ENCODE results near the gene FSTL1.

Gene FSTL1

GRCh38 chr3:120462409-120462959 lies 11.7 kb upstream of the FSTL1 start:
- DNase-seq, result no peak

GRCh38 chr3:120461416-120461815 lies 10.6 kb upstream of the FSTL1 start:
- no peak for DNase-seq

- no peak for DNase-seq
Observed at GRCh38 chr3:120460862-120461261, 10.1 kb upstream of the FSTL1 start.

GRCh38 chr3:120460181-120460790 lies 9.5 kb upstream of the FSTL1 start:
- no peak for DNase-seq

- no peak for DNase-seq
Observed at GRCh38 chr3:120459196-120459595, 8.4 kb upstream of the FSTL1 start.

- no peak for DNase-seq
Observed at GRCh38 chr3:120457827-120458226, 7.0 kb upstream of the FSTL1 start.

GRCh38 chr3:120454076-120454689 lies 3.4 kb upstream of the FSTL1 start:
- no peak for DNase-seq

DNA sequence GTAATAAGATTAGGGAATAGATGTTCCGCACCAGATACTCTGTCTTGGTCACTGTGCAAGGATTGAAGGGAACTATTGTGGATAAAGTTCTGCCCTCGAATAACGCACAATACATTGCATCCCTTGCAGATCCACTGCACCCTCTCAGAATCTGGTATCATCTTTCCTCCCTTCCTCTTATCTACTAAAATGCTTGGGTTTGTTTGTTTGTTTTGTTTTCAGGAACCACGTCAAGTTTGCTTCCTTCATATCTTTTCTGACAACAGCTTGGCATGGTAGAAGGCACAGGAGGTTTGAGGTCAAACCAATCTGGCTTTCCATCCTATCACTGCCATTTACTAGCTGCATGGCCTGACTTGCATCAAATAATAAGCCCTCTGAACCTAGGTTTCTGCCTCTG lies 2.0 kb upstream of the FSTL1 start:
- no peak for DNase-seq

DNA sequence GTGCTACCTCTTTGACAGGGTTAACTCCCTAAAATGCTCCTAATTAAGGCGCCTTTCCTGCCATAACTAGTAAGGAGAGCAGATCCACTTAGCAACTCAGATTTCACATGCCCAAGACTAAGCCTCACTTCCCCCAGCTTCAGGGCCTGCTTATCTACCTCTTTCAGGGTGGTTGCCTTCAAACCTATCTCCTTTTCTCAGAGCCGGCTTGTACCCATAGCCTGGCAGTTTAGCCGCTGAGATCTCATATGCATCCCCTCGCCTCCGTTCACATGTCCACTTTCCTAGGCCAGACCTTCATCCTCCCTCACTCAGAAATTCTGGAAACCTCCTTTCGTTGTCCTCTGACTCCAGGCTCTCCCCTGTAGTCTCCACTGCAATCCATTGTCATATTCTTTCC lies 1.0 kb upstream of the FSTL1 start:
- no peak for DNase-seq

DNA sequence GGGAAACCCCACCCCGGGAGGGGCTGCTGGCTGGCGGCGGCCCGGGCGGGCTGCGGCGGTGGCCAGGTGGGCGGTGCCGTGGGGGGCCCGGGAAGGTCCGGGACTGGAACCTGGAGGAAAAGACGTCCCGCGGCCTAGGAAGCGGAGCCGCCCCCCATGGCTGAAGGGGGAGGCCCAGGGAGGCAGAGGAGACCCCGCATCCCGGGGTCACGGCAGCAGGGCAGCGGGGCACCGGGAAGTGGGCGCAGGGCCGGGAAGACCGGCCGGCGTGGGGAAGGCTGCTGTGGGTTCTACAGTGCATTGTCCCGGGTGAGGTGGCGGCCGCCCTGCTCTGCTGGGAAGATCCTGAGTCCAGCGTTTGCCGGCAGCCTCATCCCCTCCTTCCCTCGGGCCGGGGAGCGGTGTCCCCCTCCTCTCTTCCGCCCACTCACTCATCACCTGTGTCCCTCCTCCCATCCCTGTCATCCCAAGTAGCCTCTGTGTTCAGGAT lies 525 bp upstream of the FSTL1 start:
- DNase-seq, result no peak

DNA sequence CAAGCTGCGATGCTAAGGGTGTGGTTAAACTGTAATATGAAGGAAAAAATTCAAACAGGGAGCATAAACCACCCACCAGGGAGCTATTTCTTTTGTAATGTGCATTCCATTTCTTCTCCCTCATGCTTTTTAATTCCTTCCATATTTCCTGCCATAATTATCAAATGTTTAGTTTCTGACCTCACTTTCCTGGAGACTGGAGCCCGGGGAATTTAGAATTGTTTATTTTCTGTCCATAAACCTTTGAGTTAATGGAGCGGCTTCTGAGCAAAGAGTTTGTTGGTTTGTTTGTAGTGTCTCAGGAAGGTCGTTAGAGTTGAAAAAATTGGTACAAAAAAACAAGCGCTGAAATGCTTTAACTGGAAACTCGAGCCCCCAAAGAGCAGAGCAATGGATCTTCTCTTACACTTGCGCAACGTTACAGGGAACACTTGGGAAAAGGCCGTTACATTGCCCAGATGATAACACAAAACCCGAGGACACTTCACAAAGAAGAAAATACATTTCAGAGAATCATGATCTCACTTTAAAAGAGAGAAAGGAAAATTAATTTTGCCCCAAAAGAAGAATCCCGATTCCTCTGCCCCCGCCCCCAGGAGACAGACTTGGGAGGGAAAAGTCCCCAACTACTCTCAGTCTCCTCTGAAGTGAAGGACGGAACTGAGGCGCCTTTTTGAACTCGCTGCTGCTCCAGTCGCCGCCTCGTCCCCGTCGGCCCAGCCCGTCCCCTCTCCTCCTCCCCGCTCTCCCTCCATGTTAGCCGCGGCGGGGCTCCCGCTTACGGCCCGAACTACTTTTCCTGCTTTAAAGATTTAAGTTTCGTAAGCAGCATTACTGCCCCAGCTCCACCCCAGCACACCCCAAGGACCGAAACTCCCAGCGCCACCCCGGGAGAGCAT lies 842 bp downstream of the FSTL1 start:
- DNase-seq, result no peak

DNA sequence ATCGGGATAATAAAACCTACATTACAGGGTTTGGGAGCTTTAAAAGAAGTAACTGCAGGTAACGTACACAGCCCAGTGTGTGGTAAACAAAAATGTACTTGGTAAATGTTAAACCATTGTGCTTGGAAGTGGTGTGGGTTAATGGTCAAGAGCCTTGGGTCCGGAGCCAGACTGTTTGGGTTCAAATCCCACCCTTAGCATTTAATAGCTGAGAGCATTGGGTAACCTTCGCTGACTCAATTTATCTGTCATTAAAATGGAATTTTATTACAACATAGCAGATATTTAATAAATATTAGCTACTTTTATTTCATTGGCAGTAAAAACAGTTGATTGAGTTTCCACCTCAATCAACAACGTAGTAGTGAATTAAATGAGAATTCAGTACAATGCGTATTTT lies 1.5 kb downstream of the FSTL1 start:
- DNase-seq, result no peak

GRCh38 chr3:120448756-120449155 lies 2.0 kb downstream of the FSTL1 start:
- no peak for DNase-seq

GRCh38 chr3:120446891-120447668 lies 3.7 kb downstream of the FSTL1 start:
- no peak for DNase-seq

DNA sequence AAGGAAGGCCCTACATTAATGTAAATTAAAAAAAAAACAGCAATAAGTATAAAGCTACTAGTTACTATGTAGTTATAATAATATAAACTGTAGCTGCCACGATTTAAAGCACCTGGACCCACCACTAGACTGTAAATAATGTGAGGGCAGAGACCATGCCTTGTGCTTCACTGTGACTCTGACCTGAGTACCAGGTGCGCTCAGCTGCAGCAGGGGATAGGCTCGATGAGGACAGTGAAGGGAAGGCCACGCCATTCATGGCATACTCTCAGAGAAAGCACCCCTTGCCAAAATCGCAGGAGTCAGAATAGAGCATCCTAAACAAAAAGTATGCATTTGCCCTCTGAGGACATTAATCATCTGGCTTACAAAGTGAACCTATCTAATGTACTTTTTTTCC lies 5.1 kb downstream of the FSTL1 start:
- no peak for DNase-seq

- DNase-seq, result no peak
Observed at GRCh38 chr3:120443626-120444123, 7.1 kb downstream of the FSTL1 start.

GRCh38 chr3:120442975-120443517 lies 7.7 kb downstream of the FSTL1 start:
- DNase-seq, result no peak

DNA sequence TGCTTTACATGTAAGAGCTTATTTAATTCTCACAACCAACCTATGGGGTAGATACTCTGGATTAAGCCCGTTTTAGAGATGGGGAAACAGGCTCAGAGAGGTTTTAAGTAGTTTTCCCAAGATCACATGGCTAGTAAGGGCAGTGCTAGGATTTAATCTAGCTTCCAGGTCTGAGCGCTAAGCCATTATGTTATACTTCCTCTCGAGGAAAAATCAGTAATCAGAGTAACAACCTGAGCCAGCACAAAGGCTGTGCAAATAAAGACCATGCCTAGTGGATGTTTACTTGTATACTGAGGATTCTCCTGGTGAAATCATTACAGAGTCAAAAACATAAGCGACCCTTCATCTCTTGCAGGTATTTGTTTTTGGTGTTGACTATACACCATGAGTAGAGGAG lies 9.0 kb downstream of the FSTL1 start:
- DNase-seq, result no peak

GRCh38 chr3:120440762-120441161 lies 10.0 kb downstream of the FSTL1 start:
- no peak for DNase-seq

DNA sequence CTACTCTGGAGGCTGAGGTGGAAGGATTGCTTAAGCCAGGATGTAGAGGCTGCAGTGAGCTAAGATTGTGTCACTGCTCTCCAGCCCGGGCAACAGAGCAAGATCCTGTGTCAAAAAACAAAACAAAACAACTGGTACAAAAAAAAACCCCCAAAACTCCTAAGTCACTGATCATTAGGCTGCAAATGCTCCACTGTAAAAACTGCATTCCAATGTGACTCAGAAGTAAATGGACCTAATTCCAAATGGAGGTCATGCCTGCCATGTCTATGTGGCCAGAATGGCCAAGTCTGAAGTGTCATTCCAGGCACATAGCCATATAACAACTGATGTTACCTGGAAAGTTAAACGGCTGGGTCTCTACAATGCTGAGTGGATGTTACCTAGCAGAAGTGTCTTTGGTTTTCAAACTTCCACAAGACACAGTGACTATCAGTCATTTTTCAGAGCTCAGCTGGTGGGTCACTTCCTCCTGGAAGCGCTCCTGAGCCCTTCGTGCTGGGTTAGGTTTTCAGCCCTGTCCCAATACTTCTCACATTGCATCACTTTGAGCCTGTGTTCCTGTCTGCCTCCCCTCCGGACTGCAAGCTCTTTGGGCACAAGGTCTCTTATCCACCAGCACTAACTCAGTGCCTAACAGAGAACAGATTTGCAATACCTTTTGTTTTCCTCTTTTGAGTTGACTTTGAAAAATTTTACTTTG lies 10.6 kb downstream of the FSTL1 start:
- no peak for DNase-seq

DNA sequence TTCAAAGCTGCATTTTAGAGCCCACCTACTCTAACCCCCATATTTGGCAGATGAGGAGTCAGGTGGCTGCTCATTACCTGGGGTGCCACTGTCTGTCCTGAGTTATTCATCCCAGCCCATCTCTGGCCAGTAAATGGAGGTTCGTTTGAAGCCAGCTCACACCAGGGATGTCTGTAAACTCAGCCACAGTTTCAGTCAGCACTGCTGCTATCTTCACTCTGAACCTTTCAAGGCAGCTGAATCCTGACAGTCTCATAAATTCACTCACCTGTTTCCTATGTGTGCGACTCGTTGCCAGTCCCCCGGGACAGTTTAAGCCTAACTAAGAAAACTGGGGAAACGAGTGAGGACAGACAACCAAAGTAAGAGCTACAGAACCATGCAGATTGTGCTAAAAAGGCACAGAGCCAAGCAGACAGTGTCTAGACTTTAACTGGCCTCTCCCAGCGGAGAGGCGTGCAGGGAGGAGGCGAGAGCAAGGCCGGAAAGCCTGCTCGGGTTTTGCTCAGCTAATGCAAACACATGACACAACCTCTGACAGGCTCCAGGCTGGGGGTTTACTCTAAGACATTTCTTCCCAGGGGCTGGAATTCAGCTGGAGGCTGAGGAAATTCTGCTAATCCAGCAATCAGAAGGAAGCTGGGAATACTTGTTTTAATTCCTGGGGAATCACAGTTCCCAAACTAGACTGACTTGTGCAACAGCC lies 12.0 kb downstream of the FSTL1 start:
- no peak for DNase-seq

Measured in activated effector memory CD4-positive, alpha-beta T cell treated with anti-CD3 and anti-CD28 coated beads, Interleukin-2, amount 50 U/mL, for 16 hours (primary cell).